Astrocyte (in vitro differentiated cells and primary cell): ENCODE results near the gene SPIRE1. TPM values are rescaled to one million over a fixed set of nuclear protein-coding genes. Genes with fewer than 3 reads are reported as not detected.

Experiments used
- DNase-seq: peaks from one replicate; pipeline ENCODE4 v3.0.0-alpha.2; 2010; ENCODE audit warnings: low read depth
- FAIRE-seq: peaks from 2 replicates; lab custom pipeline; 2011; peaks lifted over from hg19 to GRCh38; lab: Jason Lieb, UNC
- H2AFZ ChIP-seq: 2 replicates; pipeline ENCODE4 v1.6.0; 2012; ENCODE audit warnings: low read depth, low read length, inconsistent platforms
- H3K27ac ChIP-seq: 2 replicates; pipeline ENCODE4 v1.5.1; 2011; ENCODE audit warnings: low read depth, low read length, inconsistent platforms
- H3K27me3 ChIP-seq: 2 replicates; pipeline ENCODE4 v1.6.0; 2011; ENCODE audit warnings: low read length, inconsistent platforms; ENCODE audit not compliant: insufficient read depth
- H3K36me3 ChIP-seq: 2 replicates; pipeline ENCODE4 v1.5.1; 2011; ENCODE audit warnings: low read length, inconsistent platforms; ENCODE audit not compliant: insufficient read depth
- H3K4me1 ChIP-seq: 2 replicates; pipeline ENCODE4 v1.5.1; 2011; ENCODE audit warnings: low read length, inconsistent platforms; ENCODE audit not compliant: insufficient read depth
- H3K4me2 ChIP-seq: 2 replicates; pipeline ENCODE4 v1.6.0; 2012; ENCODE audit warnings: low read length, inconsistent platforms
- H3K4me3 ChIP-seq: 2 replicates; pipeline ENCODE4 v1.5.1; 2011; ENCODE audit warnings: low read depth, mild to moderate bottlenecking, low read length, inconsistent platforms; ENCODE audit not compliant: insufficient read depth
- H3K79me2 ChIP-seq: 2 replicates; pipeline ENCODE4 v1.6.0; 2012; ENCODE audit warnings: mild to moderate bottlenecking, low read length, inconsistent platforms; ENCODE audit not compliant: insufficient read depth
- H3K9ac ChIP-seq: 2 replicates; pipeline ENCODE4 v1.6.0; 2012; ENCODE audit warnings: mild to moderate bottlenecking, low read length, inconsistent platforms
- H3K9me3 ChIP-seq: 2 replicates; pipeline ENCODE4 v1.5.1; 2012; ENCODE audit warnings: low read depth, mild to moderate bottlenecking, low read length, inconsistent platforms; ENCODE audit not compliant: insufficient read depth
- H4K20me1 ChIP-seq: 2 replicates; pipeline ENCODE4 v1.6.0; 2012; ENCODE audit warnings: low read length, inconsistent platforms; ENCODE audit not compliant: insufficient read depth
- H3K27ac Mint-ChIP-seq: one replicate; pipeline ENCODE4 v1.8.0; 2021; ENCODE audit warnings: mild to moderate bottlenecking, mixed read lengths; ENCODE audit not compliant: unreplicated experiment
- H3K27me3 Mint-ChIP-seq: one replicate; pipeline ENCODE4 v1.8.0; 2021; ENCODE audit warnings: low read depth, mixed read lengths; ENCODE audit not compliant: unreplicated experiment
- H3K36me3 Mint-ChIP-seq: one replicate; pipeline ENCODE4 v1.8.0; 2021; ENCODE audit warnings: low read depth, mixed read lengths; ENCODE audit not compliant: unreplicated experiment
- H3K4me1 Mint-ChIP-seq: one replicate; pipeline ENCODE4 v1.8.0; 2021; ENCODE audit warnings: low read depth, mixed read lengths; ENCODE audit not compliant: unreplicated experiment
- H3K4me3 Mint-ChIP-seq: one replicate; pipeline ENCODE4 v1.8.0; 2021; ENCODE audit warnings: mild to moderate bottlenecking, moderate library complexity, mixed read lengths; ENCODE audit not compliant: unreplicated experiment
- H3K9me3 Mint-ChIP-seq: one replicate; pipeline ENCODE4 v1.8.0; 2021; ENCODE audit warnings: mild to moderate bottlenecking, mixed read lengths; ENCODE audit not compliant: unreplicated experiment
- EZH2 ChIP-seq: IDR thresholded peaks from 2 replicates; pipeline ENCODE4 v1.6.1; 2012; ENCODE audit warnings: mild to moderate bottlenecking, low read length, inconsistent platforms; ENCODE audit not compliant: insufficient read depth
- total RNA-seq: library from RNA; stranded (reverse); gene quantifications from 2 replicates; pipeline ENCODE4 v1.2.1, GENCODE V29; 2021
- TF ChIP-seq, protein P1 (sequence below): IDR thresholded peaks from 2 replicates; pipeline ENCODE4 v1.5.1; 2011; ENCODE audit warnings: low read depth, mild to moderate bottlenecking, inconsistent platforms, low read length, moderate library complexity; ENCODE audit not compliant: insufficient read depth

SPIRE1 gene
- total RNA-seq, 1 donor from 2014 or later, result 42.0 TPM

GRCh38 chr18:12520442-12520992 lies 137.4 kb downstream of the SPIRE1 start:
- Histone ChIP-seq H3K4me3 (no peak overlapping the region), H3K4me2 (peak overlapping the region; percentile 1), H3K9ac (no peak overlapping the region), H2AFZ (no peak overlapping the region), H3K27me3 (no peaks in the 10 kb centered on the region), H3K79me2 (peaks cover 3% of the 10 kb centered on the region), H3K36me3 (no peaks in the 10 kb centered on the region), H3K9me3 (no peaks in the 10 kb centered on the region), H3K27ac (no peak overlapping the region), H4K20me1 (peaks cover 15% of the 10 kb centered on the region), H3K4me1 (no peaks in the 10 kb centered on the region)
- FAIRE-seq (no peak), DNase-seq (peak; percentile 14)
- H3K27ac Mint-ChIP-seq, result no peak overlapping the region
- no peak overlapping the region for H3K4me3 Mint-ChIP-seq
- peaks cover 10% of the 10 kb centered on the region for H3K4me1 Mint-ChIP-seq
- TF ChIP-seq EZH2, result no peak
- TF ChIP-seq, protein P1, sequence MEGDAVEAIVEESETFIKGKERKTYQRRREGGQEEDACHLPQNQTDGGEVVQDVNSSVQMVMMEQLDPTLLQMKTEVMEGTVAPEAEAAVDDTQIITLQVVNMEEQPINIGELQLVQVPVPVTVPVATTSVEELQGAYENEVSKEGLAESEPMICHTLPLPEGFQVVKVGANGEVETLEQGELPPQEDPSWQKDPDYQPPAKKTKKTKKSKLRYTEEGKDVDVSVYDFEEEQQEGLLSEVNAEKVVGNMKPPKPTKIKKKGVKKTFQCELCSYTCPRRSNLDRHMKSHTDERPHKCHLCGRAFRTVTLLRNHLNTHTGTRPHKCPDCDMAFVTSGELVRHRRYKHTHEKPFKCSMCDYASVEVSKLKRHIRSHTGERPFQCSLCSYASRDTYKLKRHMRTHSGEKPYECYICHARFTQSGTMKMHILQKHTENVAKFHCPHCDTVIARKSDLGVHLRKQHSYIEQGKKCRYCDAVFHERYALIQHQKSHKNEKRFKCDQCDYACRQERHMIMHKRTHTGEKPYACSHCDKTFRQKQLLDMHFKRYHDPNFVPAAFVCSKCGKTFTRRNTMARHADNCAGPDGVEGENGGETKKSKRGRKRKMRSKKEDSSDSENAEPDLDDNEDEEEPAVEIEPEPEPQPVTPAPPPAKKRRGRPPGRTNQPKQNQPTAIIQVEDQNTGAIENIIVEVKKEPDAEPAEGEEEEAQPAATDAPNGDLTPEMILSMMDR, result no peak
- no peaks in the 10 kb centered on the region for H3K27me3 Mint-ChIP-seq
- no peaks in the 10 kb centered on the region for H3K9me3 Mint-ChIP-seq
- H3K36me3 Mint-ChIP-seq, result no peaks in the 10 kb centered on the region

DNA sequence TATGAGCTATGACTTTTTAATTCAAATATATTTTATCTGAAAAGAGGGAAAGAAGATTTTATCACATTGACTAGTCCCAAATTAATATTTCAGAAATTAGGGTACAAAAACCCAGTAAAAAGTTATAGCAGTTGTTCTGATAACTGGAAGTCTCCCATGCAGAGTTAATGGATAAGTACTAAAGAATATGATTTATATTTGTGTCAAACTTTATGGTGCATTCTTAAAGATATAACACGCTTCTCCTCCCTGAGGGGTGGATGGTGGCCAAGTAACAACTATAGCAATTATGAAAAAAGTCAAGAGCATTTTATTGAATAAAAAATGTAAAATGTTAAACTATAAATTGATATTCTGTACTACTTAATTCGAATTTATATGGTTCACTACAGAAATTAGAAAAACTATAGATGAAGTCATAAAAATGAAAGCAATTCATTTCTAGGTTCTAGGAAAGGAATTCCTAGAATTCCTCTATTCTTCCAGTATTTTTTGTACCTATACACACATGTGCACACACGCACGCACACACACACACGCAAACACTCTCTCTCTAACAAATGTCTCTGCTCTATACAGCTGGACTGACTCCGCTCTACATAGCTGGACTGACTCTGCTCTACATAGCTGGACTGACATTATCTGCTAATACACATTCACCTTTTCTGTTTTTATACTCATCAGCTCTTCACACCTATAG lies 138.9 kb downstream of the SPIRE1 start:
- no peaks in the 10 kb centered on the region for H3K27me3 ChIP-seq
- H3K36me3 ChIP-seq, result no peaks in the 10 kb centered on the region
- no peak overlapping the region for H3K4me3 Mint-ChIP-seq
- peaks cover 14% of the 10 kb centered on the region for H3K4me1 Mint-ChIP-seq
- peaks cover 13% of the 10 kb centered on the region for H4K20me1 ChIP-seq
- FAIRE-seq (no peak), DNase-seq (no peak)
- no peak overlapping the region for H3K4me3 ChIP-seq
- TF ChIP-seq EZH2, result no peak
- TF ChIP-seq, protein P1, result no peak
- H3K27ac Mint-ChIP-seq, result no peak overlapping the region
- no peaks in the 10 kb centered on the region for H3K27me3 Mint-ChIP-seq
- H3K79me2 ChIP-seq, result peaks cover 4% of the 10 kb centered on the region
- H3K9me3 Mint-ChIP-seq, result no peaks in the 10 kb centered on the region
- H3K27ac ChIP-seq, result no peak overlapping the region
- H3K9ac ChIP-seq, result no peak overlapping the region
- H3K4me1 ChIP-seq, result no peaks in the 10 kb centered on the region
- H3K9me3 ChIP-seq, result no peaks in the 10 kb centered on the region
- H3K4me2 ChIP-seq, result no peak overlapping the region
- no peaks in the 10 kb centered on the region for H3K36me3 Mint-ChIP-seq
- no peak overlapping the region for H2AFZ ChIP-seq

DNA sequence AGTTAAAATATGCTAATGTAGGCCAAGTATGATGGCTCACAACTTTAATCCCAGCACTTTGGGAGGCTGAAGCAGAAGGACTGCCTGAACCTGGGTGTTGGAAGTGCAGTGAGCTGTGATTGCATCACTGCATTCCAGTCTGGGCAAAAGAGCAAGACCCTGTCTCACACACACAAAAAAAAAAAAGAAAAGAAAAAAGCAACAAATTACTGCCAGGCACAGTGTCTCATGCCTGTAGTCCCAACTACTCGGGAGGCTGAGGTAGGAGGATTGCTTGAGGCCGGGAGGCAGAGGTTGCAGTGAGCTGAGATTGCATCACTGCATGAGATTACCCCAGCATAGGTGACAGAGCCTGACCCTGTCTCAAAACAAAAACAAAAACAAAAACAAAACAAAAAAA lies 139.6 kb downstream of the SPIRE1 start:
- Histone ChIP-seq H3K9ac (no peak overlapping the region), H4K20me1 (peaks cover 15% of the 10 kb centered on the region), H3K4me3 (no peak overlapping the region), H3K27me3 (no peaks in the 10 kb centered on the region), H3K4me1 (no peaks in the 10 kb centered on the region), H3K27ac (no peak overlapping the region), H3K79me2 (peaks cover 5% of the 10 kb centered on the region), H3K4me2 (no peak overlapping the region), H3K9me3 (no peaks in the 10 kb centered on the region), H3K36me3 (no peaks in the 10 kb centered on the region), H2AFZ (no peak overlapping the region)
- Mint-ChIP-seq H3K36me3 (no peaks in the 10 kb centered on the region), H3K4me1 (peaks cover 14% of the 10 kb centered on the region), H3K9me3 (no peaks in the 10 kb centered on the region), H3K27ac (no peak overlapping the region), H3K4me3 (no peak overlapping the region), H3K27me3 (no peaks in the 10 kb centered on the region)
- DNase-seq (no peak), FAIRE-seq (no peak)
- TF ChIP-seq, protein P1, result no peak
- no peak for TF ChIP-seq EZH2
